K562 (cell line): ENCODE results near the gene GNA15. TPM values are rescaled to one million over a fixed set of nuclear protein-coding genes. Genes with fewer than 3 reads are reported as not detected.

Experiments used
- BCOR ChIP-seq: fragments of 450-650 bp; IDR thresholded peaks from 2 replicates; pipeline ENCODE4 v1.6.1; 2016
- CBX2 ChIP-seq: fragments of 200-600 bp; sonication (generic); IDR thresholded peaks from one replicate; pipeline ENCODE4 v1.6.1; 2012; ENCODE audit warnings: mild to moderate bottlenecking, low read length, inconsistent platforms; ENCODE audit not compliant: insufficient read depth, poor library complexity, severe bottlenecking
- E4F1 ChIP-seq: fragments of 250-450 bp; sonication (Bioruptor Pico); IDR thresholded peaks from 2 replicates; pipeline ENCODE4 v1.5.0; 2021; ENCODE audit warnings: mild to moderate bottlenecking, borderline replicate concordance
- FIP1L1 ChIP-seq: fragments of 200-400 bp; formaldehyde crosslinking; IDR thresholded peaks from 2 replicates; pipeline ENCODE4 v1.6.1; 2018; ENCODE audit warnings: mild to moderate bottlenecking, low read depth, low read length; ENCODE audit not compliant: poor library complexity, severe bottlenecking
- RNF219 ChIP-seq: fragments of 250-450 bp; sonication (Bioruptor Pico); IDR thresholded peaks from 2 replicates; pipeline ENCODE4 v1.5.0; 2022; ENCODE audit warnings: mild to moderate bottlenecking
- SREBF2 ChIP-seq: sonication (generic); formaldehyde crosslinking; IDR thresholded peaks from 2 replicates; pipeline ENCODE4 v1.4.0; 2020; ENCODE audit warnings: mild to moderate bottlenecking, missing genetic modification reagents
- ZC3H8 ChIP-seq: fragments of 450-650 bp; IDR thresholded peaks from 2 replicates; pipeline ENCODE4 v1.6.1; 2017
- ZNF24 ChIP-seq: fragments of 450-650 bp; IDR thresholded peaks from 2 replicates; pipeline ENCODE4 v1.6.1; 2016
- polyA plus RNA-seq, 8 experiments: library from polyadenylated mRNA; depleted of rRNA in 4 of 8; stranded (reverse) in 5 of 8; unstranded in 3 of 8; fragments of >200 nt; fragmentation: Nextera tagmentation in 2 of 8; fragmentation: Illumina TruSeq in 1 of 8; extraction: Ambion mirVana in 2 of 8; extraction: Trizol in 1 of 8; gene quantifications; 2 replicates each; pipeline versions ENCODE4 v1.2.1 to v1.2.3, GENCODE V29; 2011 to 2014; ENCODE audit warnings: inconsistent platforms in 1 of 8, missing spikeins in 1 of 8
- total RNA-seq, 7 experiments: library from RNA; depleted of rRNA in 6 of 7; stranded (reverse); fragments of >200 nt in 6 of 7; fragmentation: Illumina TruSeq in 2 of 7; extraction: Trizol in 2 of 7; gene quantifications; 2 replicates each; pipeline versions ENCODE4 v1.2.1 to v1.2.3, GENCODE V29; 2011 to 2021; ENCODE audit warnings: low replicate concordance in 1 of 7
- TF ChIP-seq, protein P1 (sequence below), 2 experiments: fragments of 450-650 bp; formaldehyde crosslinking in 1 of 2; IDR thresholded peaks; 2 replicates each; pipeline versions ENCODE4 v1.4.0 to v1.6.1; 2014 to 2020; ENCODE audit warnings: mild to moderate bottlenecking in 2 of 2, borderline replicate concordance in 1 of 2, low read depth in 1 of 2
- TF ChIP-seq, protein P2 (sequence below): sonication (generic); formaldehyde crosslinking; IDR thresholded peaks from 2 replicates; pipeline ENCODE4 v1.8.0; 2023; ENCODE audit warnings: mild to moderate bottlenecking, missing genetic modification reagents

Gene GNA15
- total and polyA plus RNA-seq, 9 of the 15 experiments (the other 6 are each of a cell fraction or from before 2014, with no cell fraction given), result 0.03 to 0.24 (median 0.11) TPM; not detected in 1

- TF ChIP-seq, protein P1, sequence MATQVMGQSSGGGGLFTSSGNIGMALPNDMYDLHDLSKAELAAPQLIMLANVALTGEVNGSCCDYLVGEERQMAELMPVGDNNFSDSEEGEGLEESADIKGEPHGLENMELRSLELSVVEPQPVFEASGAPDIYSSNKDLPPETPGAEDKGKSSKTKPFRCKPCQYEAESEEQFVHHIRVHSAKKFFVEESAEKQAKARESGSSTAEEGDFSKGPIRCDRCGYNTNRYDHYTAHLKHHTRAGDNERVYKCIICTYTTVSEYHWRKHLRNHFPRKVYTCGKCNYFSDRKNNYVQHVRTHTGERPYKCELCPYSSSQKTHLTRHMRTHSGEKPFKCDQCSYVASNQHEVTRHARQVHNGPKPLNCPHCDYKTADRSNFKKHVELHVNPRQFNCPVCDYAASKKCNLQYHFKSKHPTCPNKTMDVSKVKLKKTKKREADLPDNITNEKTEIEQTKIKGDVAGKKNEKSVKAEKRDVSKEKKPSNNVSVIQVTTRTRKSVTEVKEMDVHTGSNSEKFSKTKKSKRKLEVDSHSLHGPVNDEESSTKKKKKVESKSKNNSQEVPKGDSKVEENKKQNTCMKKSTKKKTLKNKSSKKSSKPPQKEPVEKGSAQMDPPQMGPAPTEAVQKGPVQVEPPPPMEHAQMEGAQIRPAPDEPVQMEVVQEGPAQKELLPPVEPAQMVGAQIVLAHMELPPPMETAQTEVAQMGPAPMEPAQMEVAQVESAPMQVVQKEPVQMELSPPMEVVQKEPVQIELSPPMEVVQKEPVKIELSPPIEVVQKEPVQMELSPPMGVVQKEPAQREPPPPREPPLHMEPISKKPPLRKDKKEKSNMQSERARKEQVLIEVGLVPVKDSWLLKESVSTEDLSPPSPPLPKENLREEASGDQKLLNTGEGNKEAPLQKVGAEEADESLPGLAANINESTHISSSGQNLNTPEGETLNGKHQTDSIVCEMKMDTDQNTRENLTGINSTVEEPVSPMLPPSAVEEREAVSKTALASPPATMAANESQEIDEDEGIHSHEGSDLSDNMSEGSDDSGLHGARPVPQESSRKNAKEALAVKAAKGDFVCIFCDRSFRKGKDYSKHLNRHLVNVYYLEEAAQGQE (IDR thresholded peaks at IDR 0.05; ENCODE audit: borderline replicate concordance), result no peak
- TF ChIP-seq, protein P1 (CRISPR knock-in tag; IDR thresholded peaks at IDR 0.05; ENCODE audit: low read depth), result no peak
- TF ChIP-seq ZC3H8, result no peak
- TF ChIP-seq SREBF2 (CRISPR knock-in tag), result no peak
- no peak for TF ChIP-seq E4F1 (CRISPR knock-in tag)
- peak; percentile 99 for TF ChIP-seq ZNF24
- no peak for TF ChIP-seq CBX2
- TF ChIP-seq, protein P2, sequence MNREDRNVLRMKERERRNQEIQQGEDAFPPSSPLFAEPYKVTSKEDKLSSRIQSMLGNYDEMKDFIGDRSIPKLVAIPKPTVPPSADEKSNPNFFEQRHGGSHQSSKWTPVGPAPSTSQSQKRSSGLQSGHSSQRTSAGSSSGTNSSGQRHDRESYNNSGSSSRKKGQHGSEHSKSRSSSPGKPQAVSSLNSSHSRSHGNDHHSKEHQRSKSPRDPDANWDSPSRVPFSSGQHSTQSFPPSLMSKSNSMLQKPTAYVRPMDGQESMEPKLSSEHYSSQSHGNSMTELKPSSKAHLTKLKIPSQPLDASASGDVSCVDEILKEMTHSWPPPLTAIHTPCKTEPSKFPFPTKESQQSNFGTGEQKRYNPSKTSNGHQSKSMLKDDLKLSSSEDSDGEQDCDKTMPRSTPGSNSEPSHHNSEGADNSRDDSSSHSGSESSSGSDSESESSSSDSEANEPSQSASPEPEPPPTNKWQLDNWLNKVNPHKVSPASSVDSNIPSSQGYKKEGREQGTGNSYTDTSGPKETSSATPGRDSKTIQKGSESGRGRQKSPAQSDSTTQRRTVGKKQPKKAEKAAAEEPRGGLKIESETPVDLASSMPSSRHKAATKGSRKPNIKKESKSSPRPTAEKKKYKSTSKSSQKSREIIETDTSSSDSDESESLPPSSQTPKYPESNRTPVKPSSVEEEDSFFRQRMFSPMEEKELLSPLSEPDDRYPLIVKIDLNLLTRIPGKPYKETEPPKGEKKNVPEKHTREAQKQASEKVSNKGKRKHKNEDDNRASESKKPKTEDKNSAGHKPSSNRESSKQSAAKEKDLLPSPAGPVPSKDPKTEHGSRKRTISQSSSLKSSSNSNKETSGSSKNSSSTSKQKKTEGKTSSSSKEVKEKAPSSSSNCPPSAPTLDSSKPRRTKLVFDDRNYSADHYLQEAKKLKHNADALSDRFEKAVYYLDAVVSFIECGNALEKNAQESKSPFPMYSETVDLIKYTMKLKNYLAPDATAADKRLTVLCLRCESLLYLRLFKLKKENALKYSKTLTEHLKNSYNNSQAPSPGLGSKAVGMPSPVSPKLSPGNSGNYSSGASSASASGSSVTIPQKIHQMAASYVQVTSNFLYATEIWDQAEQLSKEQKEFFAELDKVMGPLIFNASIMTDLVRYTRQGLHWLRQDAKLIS (CRISPR knock-in tag), result no peak
- TF ChIP-seq RNF219 (CRISPR knock-in tag), result no peak
- peak; percentile 80 for TF ChIP-seq BCOR
- TF ChIP-seq FIP1L1, result no peak
These were observed 4.8 kb downstream of the GNA15 start (continued) for GRCh38 chr19:3140667-3141038.
